HG03196 (cell line): ENCODE data around the gene STK33.
A peak's percentile ranks its signal among the peaks of the same experiment; 100 is the strongest.
"Not testable (repeated sequence)": the region's sequence is repeated elsewhere in the genome, so short reads cannot be mapped to it uniquely, and the experiment has no call there.

Source experiments
- ATAC-seq: cut with Tn5 transposase; IDR thresholded peaks from one replicate; pipeline ENCODE4 v1.9.1; 2021; ENCODE audit not compliant: unreplicated experiment

The STK33 gene

DNA sequence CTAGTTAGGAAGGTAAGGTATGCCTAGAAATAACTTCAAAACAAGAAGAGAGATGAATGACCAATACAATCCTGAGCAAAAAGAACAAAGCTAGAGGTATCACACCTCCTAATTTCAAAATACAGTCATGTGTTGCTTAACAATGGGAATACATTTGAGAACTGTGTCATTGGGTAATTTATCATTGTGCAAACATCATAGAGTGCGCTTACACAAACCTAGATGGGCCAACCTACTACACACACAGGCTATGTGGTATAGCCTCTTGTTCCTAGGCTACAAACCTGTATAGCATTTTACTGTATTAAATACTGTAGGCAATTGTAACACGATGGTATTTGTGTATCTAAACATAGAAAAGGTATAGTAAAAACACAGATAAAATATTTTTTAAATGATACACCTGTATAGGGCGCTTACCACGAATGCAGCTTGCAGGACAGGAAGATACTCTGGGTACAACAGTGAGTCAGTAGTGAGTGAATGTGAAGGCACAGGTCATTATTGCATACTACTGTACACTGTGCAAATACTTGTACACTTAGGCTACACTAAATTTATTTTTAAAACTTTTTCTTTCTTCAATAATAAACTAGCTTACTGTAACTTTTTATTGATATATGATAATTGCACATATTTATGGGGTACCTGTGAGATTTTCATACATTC lies 48.2 kb downstream of the STK33 start:
- no peak for ATAC-seq

DNA sequence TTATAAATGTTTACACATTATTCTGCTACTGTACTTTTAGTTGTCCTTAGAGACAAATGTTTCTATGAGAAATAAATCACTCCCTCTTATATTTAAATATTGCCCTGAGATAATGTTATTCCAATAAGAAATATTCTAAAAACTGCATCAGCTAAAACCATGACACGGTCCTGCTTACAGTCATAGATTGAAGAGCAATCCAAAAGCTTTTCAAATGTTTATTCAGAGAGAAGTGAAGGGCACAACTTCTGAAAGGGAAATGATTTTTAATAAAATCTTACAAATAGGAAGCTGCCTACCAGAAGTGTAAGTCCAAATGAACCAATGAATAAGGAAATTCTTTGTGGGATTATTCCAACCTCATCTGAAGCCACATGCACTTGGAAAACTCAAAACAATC lies 49.2 kb downstream of the STK33 start:
- ATAC-seq = no peak

DNA sequence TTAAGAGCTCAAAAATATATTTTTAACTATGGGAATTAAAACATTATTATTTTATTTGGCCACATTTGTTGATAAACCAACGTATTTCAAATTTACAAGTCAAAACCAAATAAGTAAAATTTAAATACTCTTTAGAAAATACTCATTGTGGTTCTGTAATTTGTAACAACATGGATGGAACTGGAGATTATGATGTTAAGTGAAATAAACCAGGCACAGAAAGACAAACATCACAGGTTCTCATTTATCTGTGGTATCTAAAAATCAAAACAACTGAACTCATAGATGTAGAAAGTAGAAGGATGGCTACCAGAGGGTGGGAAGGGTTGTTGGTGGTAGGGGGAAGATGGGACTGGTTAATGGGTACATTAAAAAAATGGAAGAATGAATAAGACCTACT lies 50.8 kb downstream of the STK33 start:
- no peak for ATAC-seq

DNA sequence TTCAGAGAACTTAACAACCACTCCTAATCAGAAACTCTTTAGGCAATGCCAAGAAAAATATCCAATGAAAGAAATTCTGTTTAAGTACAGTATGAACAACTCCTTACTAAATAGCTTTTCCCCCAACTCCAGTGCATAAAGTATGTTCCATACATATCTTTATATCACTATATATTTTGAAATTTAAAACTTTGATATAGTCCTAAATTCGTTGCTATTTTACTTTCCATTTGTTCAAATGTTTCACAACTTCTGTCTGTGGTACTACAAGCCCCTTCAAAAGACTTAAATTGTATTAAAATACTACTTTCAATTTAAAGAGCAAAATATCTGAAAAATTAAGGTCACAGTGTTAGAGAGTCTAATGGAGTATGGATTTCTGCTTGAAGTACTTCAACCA lies 52.6 kb downstream of the STK33 start:
- no peak for ATAC-seq

DNA sequence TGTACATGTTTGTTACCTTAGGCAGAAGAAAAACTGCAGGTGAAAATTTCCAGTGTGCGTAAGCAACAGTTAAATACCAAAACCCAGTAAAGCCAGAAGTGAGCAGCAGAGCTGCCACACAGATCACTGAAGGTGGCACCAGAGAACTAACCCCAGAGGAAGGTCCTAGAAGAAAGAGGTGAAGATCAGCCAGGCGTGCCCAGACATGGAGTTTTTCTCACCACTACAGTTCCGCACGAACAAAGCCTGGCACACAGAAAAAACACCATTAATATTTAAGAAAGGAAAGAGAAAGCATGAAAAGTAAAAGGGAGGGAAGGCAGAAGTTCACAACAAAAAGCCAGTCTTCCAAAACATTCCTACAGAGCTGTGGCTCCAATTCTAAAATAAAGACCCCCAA lies 60.7 kb downstream of the STK33 start:
- ATAC-seq = peak; percentile 92

DNA sequence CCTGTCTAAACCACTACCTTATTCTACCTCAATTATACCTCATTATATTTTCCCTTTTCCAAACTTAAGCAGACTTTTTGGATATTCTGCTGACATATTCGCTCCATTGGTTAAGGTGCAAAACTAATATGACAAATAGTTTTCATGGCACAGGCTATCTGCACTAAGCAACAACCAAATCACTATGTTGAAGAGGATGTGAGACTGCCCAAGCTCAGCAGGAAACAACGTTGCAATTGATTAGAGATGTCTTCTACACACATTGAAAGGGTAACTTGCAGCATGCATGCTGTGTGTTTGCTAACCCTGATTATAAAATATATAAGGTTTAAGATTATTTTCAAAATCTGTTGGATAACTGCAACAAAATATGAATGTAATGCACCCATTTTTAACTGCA lies 61.6 kb downstream of the STK33 start:
- ATAC-seq = no peak

DNA sequence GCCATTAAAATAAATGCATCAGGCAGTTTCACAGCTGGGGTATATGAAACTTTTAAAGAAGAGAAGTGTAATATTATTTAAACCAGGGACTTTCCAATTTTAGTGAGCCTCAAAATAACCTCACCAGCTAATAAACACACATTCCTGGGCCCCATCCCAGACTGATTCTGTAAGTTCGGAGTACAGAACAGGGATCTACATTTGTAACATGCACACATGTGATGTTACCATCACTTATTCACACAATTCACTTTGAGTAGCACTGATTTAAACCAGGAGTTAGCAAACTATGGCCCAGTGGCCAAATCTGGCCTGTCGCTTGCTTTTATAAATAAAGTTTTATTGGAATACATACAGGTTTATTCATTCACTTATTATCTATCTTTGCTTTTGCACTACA lies 62.0 kb downstream of the STK33 start:
- ATAC-seq = no peak

DNA sequence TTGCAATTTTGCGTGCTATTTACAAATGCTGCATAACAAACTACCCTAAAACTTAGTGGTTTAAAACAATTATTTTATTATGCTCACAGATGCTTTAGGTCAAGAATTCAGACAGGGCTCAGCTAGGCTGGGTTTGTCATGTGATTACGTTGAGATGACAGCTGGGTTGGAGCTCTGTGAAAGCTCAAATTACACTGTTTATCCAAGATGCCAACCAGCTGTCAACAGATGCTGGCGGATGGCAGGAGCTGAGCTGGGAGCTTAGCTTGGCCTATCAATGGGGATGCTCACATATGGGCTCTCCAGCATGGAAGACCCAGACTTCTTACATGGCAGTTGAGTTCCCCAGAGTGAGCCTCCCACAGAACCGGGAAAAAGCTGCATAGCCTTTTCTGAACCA lies 62.7 kb downstream of the STK33 start:
- no peak for ATAC-seq

DNA sequence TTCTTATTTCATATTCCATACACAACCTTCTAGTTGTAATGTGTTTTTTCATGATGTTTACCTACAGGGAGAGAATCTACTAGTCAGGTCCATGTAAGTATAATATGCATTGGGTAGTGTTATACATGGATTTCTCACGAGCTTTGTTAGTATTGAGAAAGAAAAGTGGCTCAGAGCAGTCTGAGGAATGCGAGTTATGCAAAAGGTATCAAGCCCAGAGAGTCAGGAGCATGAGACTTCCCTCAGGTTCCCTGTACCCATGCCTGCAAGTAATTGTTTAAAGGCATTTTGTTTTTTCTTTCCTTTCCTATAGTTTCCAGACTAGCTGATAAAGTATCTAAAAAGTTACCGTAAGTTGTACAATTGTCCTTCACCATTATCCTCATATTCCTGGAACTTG lies 66.1 kb downstream of the STK33 start:
- no peak for ATAC-seq

DNA sequence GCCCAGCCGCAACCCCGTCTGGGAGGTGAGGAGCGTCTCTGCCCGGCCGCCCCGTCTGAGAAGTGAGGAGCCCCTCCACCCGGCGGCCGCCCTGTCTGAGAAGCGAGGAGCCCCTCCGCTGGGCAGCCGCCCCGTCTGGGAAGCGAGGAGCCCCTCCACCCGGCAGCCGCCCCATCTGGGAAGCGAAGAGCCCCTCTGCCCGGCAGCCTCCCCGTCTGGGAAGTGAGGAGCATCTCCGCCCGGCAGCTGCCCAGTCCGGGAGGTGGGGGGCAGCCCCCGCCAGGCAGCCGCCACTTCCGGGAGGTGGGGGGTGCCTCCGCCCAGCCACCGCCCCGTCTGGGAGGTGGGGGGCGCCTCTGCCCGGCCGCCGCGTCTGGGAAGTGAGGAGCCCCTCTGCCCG lies 70.6 kb downstream of the STK33 start:
- no peak for ATAC-seq

DNA sequence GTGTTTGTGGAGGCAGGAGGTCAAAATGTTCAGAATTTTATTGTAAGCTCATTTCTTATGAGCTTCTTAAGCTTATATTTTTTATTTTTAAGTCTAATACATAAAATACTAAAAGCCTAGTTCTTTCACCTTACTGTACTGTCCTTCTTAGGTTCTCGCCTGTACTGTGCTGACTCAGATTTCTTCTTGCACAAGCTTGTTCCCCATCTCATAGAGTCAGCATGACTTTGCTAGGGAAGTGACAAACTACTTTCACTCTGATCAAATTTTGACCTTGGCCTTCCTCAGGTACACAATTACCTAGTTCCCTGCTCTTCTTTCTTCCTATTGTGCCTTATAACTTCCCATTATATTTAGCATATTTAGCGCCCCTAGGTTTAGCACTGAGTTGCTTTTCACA lies 81.5 kb downstream of the STK33 start:
- ATAC-seq = no peak

DNA sequence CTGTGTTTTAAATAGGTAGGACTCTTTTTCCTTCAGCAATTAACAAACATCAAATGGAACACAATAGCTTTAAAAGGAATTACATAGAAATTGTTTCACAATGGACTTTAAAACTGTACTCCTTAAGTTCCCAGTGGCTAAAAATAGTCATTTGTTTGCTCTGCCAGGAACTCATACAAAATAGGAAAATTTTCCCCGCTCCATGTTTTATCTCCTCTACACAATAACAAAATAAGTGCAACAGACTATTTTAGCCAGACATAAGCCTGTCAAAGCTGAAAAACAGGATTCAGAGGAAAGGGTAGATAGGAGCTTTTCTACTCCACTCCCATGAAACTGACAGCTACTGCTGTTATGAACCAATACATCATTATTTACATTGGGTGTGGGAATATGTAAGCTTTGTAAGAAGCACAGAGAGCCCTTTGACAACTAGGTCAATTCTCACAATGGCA lies 90.1 kb downstream of the STK33 start:
- no peak for ATAC-seq

DNA sequence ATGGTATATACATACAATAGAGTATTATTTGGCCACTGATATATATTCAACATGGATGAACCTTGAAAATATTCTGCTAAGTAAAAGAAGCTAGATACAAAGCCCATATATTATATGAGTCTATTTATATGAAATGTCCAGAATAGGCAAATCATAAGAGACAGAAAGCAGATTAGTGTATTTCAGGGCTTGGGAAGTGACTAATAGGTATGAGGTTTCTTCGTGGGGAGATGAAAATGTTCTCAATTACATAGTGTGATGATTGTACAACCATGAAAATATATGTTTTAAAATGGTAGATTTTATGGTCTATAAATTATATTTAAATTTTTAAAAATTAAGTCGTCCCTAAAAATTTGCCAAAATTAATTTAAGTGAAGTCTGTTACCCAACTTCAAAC lies 92.2 kb downstream of the STK33 start:
- no peak for ATAC-seq

DNA sequence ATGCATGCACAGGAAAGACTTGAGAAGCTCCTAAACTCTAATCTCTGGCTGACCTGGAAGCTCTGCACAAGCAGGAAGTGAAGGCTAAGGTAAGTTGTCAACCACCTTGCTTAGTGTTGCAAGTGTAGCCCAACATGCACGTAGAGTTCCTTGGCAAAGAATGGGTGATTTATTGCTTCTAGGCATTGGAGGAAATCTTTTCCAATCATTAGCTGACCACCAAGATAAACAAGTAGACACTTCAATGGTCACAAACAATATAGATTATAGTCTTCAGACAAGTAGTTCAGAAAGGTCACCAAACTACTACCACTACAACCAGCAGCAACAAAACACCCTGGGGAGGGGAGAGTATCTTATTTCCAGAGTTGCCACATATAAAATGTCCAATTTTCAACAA lies 105.6 kb downstream of the STK33 start:
- ATAC-seq = no peak

DNA sequence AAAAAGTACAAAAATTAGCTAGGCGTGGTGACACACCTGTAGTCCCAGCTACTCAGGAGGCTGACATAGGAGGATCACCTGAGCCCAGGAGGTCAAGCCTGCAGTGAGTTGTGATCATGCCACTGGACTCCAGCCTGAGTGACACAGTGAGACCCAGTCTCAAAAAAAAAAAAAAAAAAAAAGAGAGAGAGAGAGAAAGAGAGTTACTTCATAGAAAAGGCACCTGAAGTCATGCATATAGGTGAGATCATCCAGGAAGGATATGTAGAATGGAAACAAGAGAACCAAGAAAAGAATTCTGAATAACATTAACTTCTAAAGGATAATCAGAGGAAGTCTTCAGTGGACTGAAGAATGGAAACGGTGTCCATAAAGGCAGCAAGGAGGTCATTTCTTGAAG lies 106.8 kb downstream of the STK33 start:
- ATAC-seq = no peak

DNA sequence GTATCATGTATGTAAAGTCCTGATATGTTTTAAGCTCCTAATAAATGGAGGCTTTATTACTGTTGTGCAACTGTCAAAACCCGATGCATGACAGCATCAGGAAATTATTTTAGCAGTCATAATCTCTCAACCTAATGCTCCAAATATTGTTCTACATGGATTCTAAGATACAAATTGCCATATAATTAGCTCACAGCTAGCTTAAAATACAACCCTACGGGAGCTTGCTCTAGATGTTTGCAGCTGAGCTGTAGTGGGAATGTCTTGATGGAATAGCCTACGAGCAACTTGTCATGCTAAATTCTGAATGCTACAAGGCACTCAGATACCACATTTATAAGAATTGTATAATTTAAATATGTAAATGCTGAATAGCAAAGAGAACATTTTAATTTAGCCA lies 109.8 kb downstream of the STK33 start:
- no peak for ATAC-seq

DNA sequence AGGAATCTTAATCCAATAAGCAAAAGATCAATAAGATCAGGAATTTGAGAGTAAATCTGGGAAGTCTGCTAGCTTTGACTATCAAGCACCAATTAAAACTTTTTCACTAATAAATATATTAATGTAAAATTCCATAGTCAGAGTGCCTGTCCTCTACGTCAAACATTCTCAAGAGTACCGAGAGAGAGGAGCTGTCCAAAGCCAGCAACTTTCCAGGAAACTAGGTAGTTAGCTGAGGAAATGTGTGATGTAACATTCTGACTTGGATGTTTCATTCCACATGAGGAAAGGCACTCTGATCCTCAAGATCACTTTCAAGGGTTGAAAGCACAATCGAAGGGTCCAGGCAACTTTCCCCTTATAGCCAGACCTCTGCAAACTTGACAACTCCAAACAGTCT lies 113.2 kb downstream of the STK33 start:
- no peak for ATAC-seq

DNA sequence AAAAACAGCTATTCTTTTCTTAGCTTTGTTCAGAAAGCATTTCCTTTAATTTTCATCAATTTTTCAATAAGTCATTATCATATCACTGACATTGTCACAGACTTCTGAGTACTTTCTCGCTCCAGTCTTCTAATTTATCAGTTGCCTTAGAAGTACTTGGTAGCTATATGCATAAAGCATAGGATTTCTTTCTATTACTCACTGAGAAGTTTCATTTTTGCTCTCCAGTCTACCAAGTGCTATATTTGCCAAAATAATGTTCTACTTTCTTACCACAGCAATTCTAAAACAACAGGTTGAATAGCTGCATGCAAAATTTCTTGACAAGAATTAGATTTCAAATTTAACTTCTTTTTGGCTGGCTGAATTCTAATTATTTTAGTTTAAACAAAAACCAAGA lies 116.3 kb downstream of the STK33 start:
- peak; percentile 88 for ATAC-seq

DNA sequence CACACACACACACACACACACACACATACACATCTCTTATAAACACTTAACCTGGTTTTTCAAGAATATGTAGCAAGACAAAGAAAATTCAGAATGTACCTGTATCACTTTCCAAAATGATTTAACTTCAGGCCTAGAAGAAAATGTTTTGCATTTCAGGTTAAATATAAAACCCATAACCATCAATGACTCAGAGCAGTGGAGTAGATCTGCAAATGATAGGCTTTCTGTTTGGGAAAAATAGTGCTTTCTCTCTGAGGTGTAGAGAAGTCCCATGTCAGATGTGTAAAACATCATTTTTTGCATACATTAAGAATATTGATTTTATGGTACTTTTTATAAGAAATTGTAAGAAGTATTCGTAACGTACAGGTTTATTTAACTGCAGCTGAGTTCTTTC lies 116.9 kb downstream of the STK33 start:
- ATAC-seq = no peak

DNA sequence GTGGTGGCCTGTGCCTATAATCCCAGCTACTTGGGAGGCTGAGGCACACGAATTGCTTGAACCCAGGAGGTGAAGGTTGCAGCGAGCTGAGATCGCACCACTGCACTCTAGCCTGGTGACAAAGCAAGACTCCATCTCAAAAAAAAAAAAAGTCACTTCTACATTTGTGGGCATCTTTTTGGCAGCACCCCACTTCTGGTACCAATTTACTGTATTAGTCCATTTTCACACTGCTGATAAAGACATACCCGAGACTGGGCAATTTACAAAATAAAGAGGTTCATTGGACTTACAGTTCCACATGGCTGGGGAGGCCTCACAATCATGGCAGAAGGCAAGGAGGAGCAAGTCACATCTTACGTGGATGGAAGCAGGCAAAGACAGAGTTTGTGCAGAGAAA lies 126.2 kb downstream of the STK33 start:
- not testable (repeated sequence) for ATAC-seq

DNA sequence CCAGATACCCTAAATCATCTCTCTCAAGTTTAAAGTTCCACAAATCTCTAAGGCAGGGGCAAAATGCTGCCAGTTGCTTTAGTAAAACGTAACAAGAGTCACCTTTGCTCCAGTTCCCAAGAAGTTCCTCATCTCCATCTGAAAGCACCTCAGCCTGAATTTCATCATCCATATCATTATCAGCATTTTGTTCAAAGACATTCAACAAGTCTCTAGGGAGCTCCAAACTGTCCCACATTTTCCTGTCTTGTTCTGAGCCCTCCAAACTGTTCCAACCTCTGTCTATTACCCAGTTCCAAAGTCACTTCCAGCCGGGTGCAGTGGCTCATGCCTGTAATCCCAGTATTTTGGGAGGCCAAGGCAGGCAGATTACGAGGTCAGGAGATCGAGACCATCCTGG lies 126.7 kb downstream of the STK33 start:
- not testable (repeated sequence) for ATAC-seq

DNA sequence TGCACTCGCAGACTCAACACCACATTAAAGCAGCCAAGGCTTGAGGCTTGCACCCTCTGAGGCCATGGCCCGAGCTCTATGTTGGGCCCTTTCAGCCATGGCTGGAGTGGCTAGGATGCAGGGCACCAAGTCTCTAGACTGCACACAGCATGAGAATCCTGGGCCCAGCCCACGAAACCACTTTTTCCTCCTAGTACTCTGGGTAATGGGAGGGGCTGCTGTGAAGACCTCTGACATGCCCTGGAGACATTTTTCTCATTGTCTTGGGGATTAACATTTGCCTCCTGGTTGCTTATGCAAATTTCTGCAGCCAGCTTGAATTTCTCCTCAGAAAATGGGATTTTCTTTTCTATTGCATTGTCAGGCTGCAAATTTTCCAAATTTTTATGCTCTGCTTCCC lies 127.1 kb downstream of the STK33 start:
- not testable (repeated sequence) for ATAC-seq

DNA sequence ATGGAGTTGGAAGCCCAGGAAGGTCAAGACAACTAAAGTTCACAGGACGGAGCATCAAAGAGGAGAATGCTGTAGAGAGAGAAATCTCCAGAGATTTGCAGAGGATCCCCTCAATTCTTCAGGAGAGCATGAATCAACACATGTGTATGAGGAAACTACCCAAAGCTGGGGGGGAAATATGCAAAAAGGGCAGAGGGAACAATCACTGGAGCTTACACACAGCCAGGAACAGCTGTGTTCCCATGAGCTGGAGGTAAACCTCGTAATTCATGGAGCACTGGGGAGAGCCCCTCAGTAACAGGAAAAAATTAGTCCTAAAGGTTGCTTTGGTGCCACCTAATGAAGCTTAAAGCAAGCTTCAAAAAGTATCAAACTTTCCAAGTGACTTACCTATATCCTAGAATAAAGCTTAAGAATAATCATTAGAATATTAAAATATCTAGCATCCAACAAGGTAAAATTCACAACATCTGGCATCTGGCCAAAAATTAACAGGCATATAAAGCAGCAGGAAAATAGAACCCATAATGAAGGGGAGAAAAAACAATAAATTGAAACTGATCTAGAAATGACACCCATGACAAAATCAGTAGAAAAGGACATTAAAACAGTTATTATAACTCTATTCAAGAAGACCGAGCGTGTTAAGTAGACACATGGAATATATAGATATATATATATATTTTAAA lies 134.2 kb downstream of the STK33 start:
- ATAC-seq = no peak
